SJCRH30 (cell line): ENCODE data around the gene CACNB2. TPM values are rescaled to one million over a fixed set of nuclear protein-coding genes. Genes with fewer than 3 reads are reported as not detected.

Experiments
- total RNA-seq: library from RNA; depleted of rRNA; stranded (reverse); fragments of >200 nt; shearing (Covaris generic); gene quantifications from 2 replicates; pipeline ENCODE4 v1.2.3, GENCODE V29; 2014; rRNA removed

CACNB2 gene
- total RNA-seq, 1 experiment from 2014 or later = 0.04 TPM

Other genes starting within 250 kb of the CACNB2 start
- not detected in 2 replicates for gene SLC39A12, start 188.5 kb upstream of the CACNB2 start, total RNA-seq